HG02884 (cell line): ENCODE data around the gene RHOD.

Experiments used
- ATAC-seq: cut with Tn5 transposase; IDR thresholded peaks from one replicate; pipeline ENCODE4 v1.9.1; 2021; ENCODE audit warnings: mild to moderate bottlenecking, moderate library complexity; ENCODE audit not compliant: unreplicated experiment

Gene RHOD

DNA sequence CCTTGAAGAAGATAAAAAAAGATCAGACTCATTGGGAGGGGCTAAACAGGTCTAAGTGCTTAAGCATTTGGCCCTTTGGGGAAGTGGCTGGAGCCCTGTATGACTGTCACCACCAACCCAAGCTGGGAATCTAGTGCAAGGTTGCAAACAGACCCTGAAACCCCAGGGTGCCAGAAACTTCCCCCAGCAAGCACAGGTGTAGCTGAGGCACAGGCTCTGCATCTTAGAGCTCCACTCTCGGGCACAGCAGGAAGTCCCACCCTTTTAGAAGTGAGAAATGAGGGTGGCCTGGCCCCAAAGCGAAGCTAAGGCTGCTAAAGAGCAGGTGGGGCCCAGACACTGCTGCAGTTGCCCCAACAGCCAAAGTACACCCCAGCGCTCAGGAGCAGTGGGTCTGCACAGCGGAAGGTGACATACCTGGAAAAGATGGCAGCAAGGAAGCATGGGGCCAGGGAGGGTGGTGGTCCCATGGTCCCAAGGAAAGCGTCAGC is 56.6 kb downstream of the RHOD start:
- peak; percentile 54 for ATAC-seq

- no peak for ATAC-seq
Observed at GRCh38 chr11:67114275-67114896, 57.7 kb downstream of the RHOD start.

- no peak for ATAC-seq
Observed at GRCh38 chr11:67116758-67117105, 60.1 kb downstream of the RHOD start.

DNA sequence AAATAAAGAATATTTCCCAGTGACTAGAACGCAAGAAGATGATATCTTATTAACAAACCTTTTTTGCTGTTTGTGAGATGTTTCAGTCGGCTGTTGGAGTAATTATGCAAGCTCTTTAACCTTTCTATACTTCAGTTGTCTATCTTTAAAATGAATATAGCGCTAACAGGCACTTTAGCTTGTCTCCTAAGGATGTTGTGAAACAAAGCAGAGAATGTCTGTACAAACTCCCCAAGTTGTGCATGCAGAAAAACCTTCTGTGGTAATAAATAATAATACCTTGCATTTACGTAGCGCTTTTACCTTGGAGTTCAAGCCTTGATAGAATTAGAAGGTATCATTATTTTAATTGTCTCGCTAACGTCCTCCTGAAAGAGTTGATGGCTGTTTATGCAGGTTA is 60.5 kb downstream of the RHOD start:
- no peak for ATAC-seq

DNA sequence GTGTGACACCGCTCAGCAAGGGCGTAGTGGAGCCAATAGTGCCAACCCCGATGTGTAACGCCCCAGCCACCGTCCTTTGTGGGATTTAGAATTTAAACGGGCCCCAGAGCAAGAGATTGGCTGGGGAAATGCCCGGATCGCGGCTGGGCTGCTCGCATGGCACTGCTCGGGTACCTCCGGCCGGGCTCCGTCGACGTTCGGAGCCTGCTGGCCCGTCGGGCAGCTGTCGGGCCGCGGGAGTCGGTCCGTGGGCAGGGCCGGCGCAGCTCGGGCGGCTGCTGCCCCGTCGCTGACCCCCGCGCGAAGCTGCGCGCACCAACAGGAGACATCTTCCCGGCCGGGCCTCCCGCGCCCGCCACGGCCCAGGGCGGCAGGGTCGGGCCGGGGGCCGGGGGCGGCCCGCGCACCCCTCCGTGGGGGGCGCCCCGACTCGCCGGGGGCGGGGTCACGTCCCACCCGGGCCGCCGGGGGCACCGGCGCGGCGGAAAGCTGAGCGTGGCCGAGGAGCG is 61.1 kb downstream of the RHOD start:
- ATAC-seq: peak; percentile 13

GRCh38 chr11:67118181-67118766 is 61.6 kb downstream of the RHOD start:
- ATAC-seq: peak; percentile 11

DNA sequence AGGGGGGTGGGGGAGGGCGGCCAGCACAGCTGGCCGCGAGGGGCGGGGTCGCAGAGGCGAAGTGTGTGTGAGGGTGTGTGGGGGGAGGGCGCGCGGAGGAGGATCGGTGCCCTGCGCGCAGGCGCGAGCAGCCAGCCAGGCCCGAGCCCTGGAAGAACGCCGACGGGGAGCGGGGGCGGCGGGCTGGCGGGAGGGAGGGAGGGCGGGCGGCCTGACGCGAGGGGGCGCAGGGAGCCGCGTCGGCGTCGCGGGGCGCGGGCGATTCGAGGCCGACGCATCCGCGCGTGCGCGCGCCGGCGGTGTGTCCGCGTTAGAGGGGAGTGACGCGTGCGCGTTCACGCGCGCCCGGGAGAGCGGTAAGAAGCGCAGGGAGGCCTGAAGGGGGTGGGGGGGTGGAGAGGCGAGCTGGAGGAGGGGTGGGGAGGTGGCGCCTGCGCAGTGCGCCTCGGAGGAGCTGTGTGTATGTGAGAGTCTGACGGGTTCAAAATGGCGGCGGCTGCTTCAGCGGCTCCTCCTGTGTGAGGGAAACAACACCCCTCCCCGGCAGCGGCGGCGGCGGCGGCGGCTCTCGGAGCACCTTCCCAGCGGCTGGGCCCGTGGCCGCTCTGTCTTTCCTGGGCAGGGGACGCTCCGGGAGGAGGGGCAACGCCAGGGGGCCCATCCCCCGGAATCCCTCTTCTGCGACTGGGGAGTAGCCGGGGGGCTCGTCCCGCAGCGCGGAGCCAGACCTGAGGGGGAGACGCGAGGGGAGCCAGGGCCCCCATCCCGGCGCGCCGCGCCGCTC is 62.3 kb downstream of the RHOD start, which contains the start of gene KDM2A:
KDM2A (plus strand) TSS at position 463 of the 784 bp plus-strand sequence. CDS start 2,054 bp downstream, outside the sequence.
- ATAC-seq: peak; percentile 52

- ATAC-seq: no peak
Observed at GRCh38 chr11:67119585-67120391, 63.1 kb downstream of the RHOD start.

- no peak for ATAC-seq
Observed at GRCh38 chr11:67120456-67120855, 63.8 kb downstream of the RHOD start.

DNA sequence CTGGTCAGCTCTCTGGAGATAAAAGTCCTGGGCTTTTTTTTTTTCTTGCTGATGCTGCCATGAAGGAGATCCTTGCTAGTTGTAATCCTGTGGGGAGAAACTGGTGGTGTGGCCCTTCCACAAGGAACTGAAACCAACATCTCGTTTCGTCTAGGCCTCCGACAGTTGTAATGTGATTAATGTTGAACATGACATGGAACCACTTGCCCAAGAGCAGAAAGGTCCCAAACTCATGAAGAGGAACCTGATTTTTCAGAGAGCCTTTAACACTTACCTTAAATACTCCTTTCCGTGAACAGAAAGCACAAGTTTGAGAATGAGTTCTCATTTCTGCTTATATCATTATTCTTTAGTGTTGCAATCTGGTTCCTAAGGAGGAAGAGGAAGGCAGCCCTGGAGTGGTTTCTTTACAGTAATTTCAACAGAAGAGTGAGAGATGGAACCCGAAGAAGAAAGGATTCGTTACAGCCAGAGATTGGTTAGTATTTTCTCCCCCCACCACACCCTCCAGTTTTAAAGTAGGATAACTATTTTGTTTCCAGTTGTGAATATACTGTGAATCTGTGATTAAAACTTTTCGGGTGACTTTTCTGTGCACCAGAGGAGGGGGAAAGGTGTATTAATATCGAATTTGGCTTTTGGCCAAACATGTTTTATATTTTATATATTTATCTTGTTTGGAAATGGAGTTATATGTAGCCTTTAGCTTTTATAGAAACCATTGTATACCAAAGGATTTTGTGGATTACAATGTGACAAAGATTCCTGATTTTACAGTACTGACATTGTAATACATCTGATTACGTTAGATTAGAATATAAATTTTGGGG is 64.4 kb downstream of the RHOD start:
- ATAC-seq: no peak
